HG02970 (cell line): Measurements from ENCODE around the gene SHISAL2A.
"Not testable (repeated sequence)": the region's sequence is repeated elsewhere in the genome, so short reads cannot be mapped to it uniquely, and the experiment has no call there.

ENCODE experiments used
- ATAC-seq: cut with Tn5 transposase; IDR thresholded peaks from one replicate; pipeline ENCODE4 v1.9.1; 2021; ENCODE audit warnings: mild to moderate bottlenecking, moderate library complexity, moderate number of reproducible peaks; ENCODE audit not compliant: unreplicated experiment, low FRiP score

Gene SHISAL2A

DNA sequence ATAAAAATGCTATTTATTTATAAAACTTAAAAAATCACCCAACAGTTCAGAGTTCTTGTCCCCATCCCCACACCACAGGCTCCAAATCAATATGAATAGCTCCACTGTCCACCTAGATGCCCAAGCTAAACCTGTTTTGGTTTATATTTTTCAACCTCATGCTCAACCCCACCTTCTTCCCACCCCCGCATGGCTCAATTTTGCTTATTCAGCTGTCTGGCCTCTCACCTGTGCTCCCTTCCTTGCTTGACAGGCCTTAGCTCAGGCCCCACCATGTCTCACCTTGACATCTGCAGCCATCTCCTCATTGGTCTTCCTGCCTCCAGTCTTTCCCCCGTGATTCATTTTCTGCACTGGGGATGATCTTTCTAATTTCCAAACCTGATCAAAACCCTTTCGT, 47.4 kb downstream of the SHISAL2A start:
- no peak for ATAC-seq

DNA sequence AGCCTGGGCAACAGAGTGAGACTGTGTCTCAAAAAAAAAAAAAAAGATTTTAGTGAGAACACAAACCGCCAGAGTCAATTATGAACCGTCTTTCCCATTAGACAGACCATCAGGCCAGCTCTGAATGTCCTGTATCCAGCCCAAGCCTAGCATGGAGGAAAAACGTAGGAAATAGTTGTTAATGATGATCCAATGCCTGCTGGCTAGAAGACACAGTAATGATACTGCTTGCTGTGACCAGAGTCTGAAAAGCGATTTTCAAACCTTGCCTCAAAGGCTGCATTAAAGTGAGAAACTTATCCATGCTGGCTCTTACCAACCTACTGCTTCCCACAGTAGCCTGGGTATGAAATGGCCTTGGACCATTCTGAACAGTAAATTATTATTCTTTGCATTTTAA, 48.2 kb downstream of the SHISAL2A start:
- no peak for ATAC-seq

DNA sequence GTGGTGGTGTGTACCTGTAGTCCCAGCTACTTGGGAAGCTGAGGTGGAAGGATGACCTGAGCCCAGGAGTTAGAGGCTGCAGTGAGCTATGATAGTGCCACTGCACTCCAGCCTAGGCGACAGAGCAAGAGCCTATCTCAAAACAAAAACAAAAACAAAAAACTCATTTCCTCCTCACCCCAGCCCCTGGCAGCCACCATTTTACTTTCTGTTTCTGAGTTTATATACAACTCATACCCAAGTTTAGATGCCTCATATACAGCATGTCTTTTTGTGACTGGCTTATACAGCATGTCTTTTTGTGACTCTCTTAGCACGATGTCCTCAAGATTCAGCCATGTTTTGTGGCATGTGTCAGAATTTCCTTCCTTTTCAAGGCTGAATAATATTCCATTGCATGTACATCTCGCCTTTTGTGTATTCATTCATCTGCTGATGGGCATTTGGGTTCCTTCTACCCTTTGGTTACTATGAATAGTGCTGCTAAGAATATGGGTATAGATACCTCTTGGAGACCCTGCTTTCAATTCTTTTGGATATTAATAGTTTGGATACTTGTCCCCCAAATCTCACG, 50.5 kb downstream of the SHISAL2A start:
- no peak for ATAC-seq

DNA sequence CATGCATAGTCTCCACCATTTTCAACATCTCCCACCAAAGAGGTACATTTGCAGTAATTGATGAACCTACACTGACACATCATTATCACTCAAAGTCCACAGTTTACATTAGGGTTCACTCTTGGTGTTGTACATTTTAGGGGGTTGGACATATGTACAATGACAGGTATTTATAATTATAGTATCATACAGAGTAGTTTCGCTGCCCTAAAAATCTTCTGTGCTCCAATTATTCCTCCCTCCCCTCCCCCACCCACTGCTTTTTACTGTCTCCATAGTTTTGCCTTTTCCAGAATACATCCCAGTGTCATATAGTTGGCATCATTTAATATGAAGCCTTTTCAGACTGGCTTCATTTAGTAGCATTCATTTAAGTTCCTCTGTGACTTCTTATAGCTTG, 51.6 kb downstream of the SHISAL2A start:
- no peak for ATAC-seq

DNA sequence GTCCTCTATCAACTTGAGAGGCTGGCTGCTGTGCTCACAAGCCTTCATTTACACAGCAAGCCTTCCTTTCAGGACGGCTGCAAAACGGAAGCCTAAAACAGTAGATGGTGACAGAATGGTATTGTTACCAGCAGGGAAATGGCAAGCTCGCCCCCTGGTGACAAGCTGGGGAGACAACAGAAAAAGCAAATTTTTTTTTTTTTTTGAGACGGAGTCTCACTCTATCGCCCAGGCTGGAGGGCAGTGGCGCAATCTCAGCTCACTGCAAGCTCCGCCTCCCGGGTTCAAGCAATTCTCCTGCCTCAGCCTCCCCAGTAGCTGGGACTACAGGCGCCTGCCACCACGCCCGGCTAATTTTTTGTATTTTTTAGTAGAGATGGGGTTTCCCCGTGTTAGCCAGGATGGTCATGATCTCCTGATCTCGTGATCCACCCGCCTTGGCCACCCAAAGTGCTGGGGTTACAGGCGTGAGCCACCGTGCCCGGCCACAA, 53.3 kb downstream of the SHISAL2A start:
- not testable (repeated sequence) for ATAC-seq

DNA sequence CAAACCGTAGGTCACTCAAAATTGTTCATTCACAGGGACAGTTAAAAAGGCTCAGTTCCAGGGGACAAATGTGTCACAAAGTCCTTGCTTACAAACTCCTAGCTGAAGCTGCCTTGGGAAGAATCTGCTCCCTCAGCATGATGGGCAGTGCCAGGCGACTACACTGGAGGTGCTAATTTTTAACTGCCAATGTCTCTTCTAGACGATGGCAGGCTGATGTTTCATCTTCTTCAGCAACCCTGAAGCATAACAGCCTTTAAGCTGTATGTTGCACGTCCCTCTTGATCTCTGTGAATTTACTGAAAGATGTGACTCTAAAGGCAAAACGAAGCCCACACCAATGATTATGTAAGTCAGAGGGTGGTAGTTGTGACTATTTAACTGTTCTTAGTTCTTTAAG, 53.9 kb downstream of the SHISAL2A start:
- ATAC-seq: no peak

DNA sequence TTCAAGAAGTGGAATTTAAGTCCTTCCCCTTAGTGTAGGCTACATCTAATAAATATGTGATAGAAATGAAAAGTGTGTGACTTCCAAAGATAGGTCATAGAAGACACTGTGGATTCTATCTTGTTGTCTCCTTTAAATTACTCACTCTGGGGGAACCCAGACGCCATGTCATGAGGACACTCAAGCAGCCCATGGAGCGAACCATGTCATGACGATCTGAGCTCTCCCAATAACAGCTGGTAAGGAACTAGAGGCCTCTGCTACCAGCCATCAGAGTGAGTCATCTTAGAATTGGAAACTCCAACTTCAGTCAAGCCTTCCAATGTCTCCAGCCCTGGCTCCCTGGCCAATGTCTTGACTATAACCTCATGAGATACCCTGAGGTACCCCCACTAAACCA, 58.9 kb downstream of the SHISAL2A start:
- no peak for ATAC-seq

DNA sequence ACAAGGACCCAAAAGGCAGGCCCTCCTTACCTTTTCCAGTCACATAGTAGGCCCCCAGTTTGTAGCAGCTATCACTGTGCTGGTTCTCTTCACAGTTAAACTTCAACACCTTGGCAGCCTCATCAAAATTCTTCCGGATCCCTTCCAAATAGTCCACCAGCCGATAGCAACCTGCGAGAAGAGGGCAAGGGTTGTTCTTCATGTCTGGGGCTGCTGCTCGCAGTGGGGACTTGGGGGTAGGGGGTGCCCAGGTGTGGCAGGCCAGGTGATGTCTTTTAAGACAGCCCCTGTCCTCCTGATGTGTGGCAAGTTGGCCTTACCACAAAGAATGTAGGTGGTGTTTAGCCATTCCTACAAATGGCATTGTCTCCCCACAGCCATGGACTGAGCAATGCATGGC, 59.7 kb downstream of the SHISAL2A start:
- no peak for ATAC-seq

DNA sequence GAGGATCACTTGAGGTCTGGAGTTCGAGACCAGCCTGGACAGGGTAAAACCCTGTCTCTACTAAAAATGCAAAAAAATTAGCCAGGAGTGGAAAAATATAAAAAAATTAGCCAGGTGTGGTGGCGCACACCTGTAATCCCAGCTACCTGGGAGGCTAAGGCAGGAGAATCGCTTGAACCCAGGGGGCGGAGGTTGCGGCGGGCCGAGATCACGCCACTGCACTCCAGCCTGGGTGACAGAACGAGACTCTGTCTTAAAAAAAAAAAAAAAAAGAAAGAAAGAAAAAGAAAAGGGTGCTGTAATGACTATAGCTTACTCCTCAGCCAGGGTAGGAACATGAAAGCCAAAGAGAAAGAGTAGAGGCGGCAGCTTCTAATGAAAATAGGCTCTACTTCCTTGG, 60.4 kb downstream of the SHISAL2A start:
- ATAC-seq: not testable (repeated sequence)

DNA sequence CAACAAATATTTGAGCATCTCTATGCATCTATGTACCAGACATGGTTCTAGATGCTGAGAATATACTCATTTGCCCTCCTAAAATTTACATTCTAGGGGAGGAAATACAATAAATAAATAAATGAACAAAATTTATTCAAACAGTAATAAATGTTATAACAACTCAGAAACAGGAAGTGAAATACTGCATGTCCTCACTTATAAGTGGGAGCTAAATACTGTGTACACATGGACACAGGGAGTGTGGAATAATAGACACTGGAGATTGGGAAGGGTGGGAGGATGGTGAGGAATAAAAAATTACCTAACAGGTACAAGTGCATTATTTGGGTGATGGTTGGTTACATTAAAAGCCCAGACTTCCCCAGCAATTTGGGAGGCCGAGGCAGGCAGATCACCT, 60.9 kb downstream of the SHISAL2A start:
- ATAC-seq: no peak

DNA sequence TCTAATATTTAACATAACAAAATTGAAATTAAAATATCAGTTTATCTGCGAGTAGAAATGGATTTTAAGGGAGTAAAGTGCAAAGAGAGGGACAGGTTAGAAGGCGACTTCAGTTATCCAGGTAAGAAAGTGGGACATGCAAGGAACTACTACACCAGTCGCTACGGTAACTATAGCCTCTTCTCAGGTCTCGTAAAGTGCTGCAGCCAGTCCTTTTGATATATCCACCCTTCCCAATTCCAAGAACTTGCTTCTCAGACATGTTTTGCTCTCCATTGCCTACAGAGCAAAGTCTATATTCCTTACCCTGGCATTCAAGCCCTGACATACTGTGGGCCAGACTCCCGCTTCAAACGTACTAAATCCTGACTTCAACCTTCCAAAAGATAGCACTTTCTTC, 62.7 kb downstream of the SHISAL2A start:
- no peak for ATAC-seq

DNA sequence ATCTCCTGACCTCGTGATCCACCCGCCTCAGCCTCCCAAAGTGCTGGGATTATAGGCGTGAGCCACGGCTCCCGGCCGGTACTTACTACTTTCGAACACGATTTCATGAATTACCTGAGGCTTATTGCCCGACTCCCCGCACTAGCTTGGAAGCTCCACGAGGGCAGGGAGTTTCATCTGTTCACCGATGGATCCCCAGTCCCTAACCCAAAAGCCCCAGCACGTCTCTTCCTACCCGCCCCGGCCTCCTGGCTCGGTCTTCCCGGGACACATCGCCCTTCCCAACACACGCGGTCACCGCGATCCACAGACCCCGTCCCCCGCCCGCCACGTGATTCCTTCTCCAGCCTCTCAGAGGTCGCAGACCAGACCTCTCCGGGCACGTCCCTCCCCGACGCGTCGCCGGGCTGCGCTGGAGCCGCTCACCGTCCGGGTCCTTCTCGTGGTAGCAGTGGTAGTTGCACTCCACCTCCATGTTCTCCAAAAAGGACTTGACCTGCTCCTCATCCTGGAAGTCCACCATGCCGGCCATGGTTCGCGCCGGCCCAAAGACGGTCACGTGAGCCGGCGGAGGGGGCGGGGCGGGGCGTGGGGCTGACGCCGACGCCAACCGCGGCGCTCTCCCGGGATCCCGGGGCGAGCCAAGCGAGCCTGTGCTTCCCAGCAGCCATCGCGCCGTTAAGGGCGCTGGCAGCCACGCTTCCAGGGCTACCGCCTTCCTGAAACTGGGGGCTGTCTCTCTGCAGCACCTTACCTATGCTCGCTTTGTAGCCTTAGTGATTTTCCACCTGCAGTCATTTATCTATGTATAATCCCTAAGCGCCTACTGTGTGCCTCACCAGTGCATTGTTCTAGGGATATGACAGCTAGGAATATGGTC, 65.1 kb downstream of the SHISAL2A start, which contains the start of gene COA7:
COA7 (minus strand) TSS at position 553 of the 880 bp plus-strand sequence; CDS start at position 532, 21 bp downstream.
- ATAC-seq: peak; percentile 48

DNA sequence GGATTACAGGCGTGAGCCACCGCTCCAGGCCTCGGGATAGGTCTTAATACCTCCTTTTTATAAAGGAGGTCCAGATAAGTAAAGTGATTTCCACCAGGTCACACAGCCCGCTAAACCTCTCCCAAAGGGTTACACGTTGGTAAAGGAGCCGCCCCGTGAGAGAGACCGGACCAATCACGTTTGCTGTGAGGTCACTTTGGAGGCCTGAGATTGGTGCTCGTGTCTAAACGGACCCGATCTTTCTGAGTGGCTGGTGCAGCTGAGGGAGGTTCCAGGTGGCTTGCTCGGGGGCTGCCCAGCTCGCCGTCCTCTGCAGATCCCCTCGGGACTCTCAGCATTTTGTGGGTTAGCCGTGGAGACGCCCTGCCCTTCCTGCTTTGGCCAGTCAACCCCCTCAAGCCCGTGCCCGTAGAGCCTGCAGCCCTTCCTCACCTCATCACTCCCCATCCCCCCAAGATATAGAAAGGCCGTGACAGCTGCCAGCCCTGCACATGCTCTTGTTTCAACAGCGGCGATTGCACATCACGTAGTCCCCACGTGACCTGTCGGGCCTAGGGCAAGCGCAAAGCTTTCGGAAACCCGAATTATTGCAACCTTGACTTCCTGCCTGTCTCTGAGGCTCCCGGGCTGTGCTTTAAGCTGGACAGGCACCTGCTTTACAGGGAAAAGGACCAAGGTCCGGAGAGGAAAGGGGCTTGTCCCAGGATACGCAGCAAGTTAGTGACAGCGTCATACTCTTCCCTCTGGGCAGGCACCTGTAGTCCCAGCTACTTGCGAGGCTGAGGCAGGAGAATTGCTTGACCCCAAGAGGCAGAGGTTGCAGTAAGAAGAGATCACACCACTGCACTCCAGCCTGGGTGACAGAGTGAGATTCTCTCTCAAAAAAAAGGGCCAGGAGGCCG, 70.2 kb downstream of the SHISAL2A start:
- ATAC-seq: peak; percentile 81

DNA sequence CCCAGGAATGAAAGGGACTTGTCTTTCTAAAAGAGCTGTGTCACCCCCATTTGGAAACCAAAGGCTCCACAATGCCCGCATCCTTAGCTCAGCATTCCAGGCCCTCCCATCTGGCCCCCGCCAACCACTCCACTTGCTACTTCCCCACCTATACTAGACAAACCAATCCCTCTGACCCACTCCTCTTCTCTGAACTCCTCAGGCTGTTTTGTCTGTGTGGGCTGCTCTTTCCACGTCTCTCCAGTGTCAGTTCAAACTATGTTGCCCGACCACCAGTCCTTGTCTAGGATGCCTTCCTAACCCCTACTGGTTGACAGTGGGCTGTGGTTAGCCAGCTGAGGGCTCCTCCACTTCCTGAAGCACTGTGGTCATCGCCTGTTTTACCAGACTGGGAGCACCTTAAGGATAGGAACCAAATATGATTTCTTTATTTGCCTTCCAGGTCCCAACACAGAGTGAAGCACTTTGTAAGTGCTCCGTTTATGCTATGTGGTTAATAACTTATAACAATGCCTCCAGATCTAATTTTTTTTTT, 73.2 kb downstream of the SHISAL2A start:
- ATAC-seq: no peak
